H1 (cell line): Measurements from ENCODE around the gene PRKAR1B. TPM values are rescaled to one million over a fixed set of nuclear protein-coding genes. Genes with fewer than 3 reads are reported as not detected.

Source experiments
- CTCF ChIA-PET: fragments of 300-600 bp; sonication (Branson Sonifier 250); formaldehyde crosslinking; loops from one replicate; lab custom pipeline; 2021; ENCODE audit not compliant: partially characterized antibody; lab: Charles Lee
- POLR2A ChIA-PET: fragments of 300-600 bp; sonication (Branson Sonifier 250); formaldehyde crosslinking; loops from one replicate; lab custom pipeline; 2021; ENCODE audit warnings: inconsistent platforms; ENCODE audit not compliant: partially characterized antibody; lab: Charles Lee
- DNase-seq, 2 experiments: peaks; one replicate each; pipeline versions ENCODE4 v3.0.0 to v3.0.0-alpha.2; 2010 to 2022; ENCODE audit warnings: low spot score in 2 of 2, low read depth in 1 of 2, mixed read lengths in 1 of 2
- FAIRE-seq: peaks from 2 replicates; lab custom pipeline; 2011; peaks lifted over from hg19 to GRCh38; lab: Jason Lieb, UNC
- H2AFZ ChIP-seq: 2 replicates; pipeline ENCODE4 v1.8.1; 2012; ENCODE audit warnings: low read length, inconsistent platforms
- H2AK5ac ChIP-seq: 2 replicates; pipeline ENCODE4 v1.6.1; 2013; ENCODE audit warnings: low read depth, low read length
- H2BK120ac ChIP-seq: replicated peaks from 2 replicates; pipeline ENCODE3; 2013; ENCODE audit warnings: low read depth, low read length, inconsistent platforms
- H2BK12ac ChIP-seq: 2 replicates; pipeline ENCODE4 v1.6.1; 2013; ENCODE audit warnings: low read depth, low read length
- H2BK15ac ChIP-seq: 2 replicates; pipeline ENCODE4 v1.6.1; 2013; ENCODE audit warnings: low read length
- H2BK20ac ChIP-seq: 2 replicates; pipeline ENCODE4 v1.6.1; 2013; ENCODE audit warnings: low read length
- H2BK5ac ChIP-seq: 2 replicates; pipeline ENCODE4 v1.6.1; 2013; ENCODE audit warnings: low read depth, low read length
- H3K14ac ChIP-seq: 2 replicates; pipeline ENCODE4 v1.6.1; 2013; ENCODE audit warnings: inconsistent platforms; ENCODE audit not compliant: insufficient read length
- H3K18ac ChIP-seq: 2 replicates; pipeline ENCODE4 v1.6.1; 2013; ENCODE audit warnings: low read length; ENCODE audit errors: extremely low read depth
- H3K23ac ChIP-seq: 2 replicates; pipeline ENCODE4 v1.6.1; 2013; ENCODE audit warnings: inconsistent platforms; ENCODE audit not compliant: insufficient read length
- H3K23me2 ChIP-seq: 2 replicates; pipeline ENCODE4 v1.6.1; 2013; ENCODE audit warnings: low read depth, low read length
- H3K27ac ChIP-seq: 2 replicates; pipeline ENCODE4 v1.6.1; 2011; ENCODE audit warnings: low read depth, low read length, inconsistent platforms
- H3K27me3 ChIP-seq, 4 experiments: replicated peaks in 1 of 4; 1 replicate in 1 of 4; 2 replicates in 3 of 4; pipeline versions ENCODE4 v1.6.1 to v1.8.1; 2011 to 2013; ENCODE audit warnings: low read length in 3 of 4, mild to moderate bottlenecking in 3 of 4, inconsistent platforms in 2 of 4, mixed read lengths in 2 of 4, moderate library complexity in 1 of 4; ENCODE audit not compliant: control insufficient read depth in 3 of 4, insufficient read depth in 3 of 4; ENCODE audit errors: extremely low read depth in 1 of 4
- H3K36me3 ChIP-seq, 4 experiments: 2 replicates each; pipeline versions ENCODE4 v1.6.1 to v1.8.1; 2011 to 2013; ENCODE audit warnings: mild to moderate bottlenecking in 4 of 4, low read length in 3 of 4, moderate library complexity in 2 of 4, control low read depth in 1 of 4, inconsistent platforms in 1 of 4; ENCODE audit not compliant: insufficient read depth in 4 of 4, control insufficient read depth in 2 of 4
- H3K4ac ChIP-seq: replicated peaks from 2 replicates; pipeline ENCODE3; 2013; ENCODE audit warnings: low read length, low read depth, mixed read lengths, inconsistent platforms; ENCODE audit not compliant: insufficient read length
- H3K4me1 ChIP-seq, 4 experiments: replicated peaks in 1 of 4; 1 replicate in 1 of 4; 2 replicates in 3 of 4; pipeline versions ENCODE4 v1.6.1 to v1.8.1; 2011 to 2013; ENCODE audit warnings: low read length in 3 of 4, inconsistent platforms in 2 of 4, mixed read lengths in 1 of 4; ENCODE audit not compliant: insufficient read depth in 4 of 4, control insufficient read depth in 3 of 4
- H3K4me2 ChIP-seq, 2 experiments: 2 replicates each; pipeline versions ENCODE4 v1.6.1 to v1.8.1; 2011 to 2013; ENCODE audit warnings: low read depth in 2 of 2, low read length in 2 of 2, control low read depth in 1 of 2, inconsistent platforms in 1 of 2, mild to moderate bottlenecking in 1 of 2; ENCODE audit not compliant: insufficient read depth in 1 of 2
- H3K4me3 ChIP-seq, 4 experiments: fragments of 200-600, 300-600 bp in 1 of 4; sonication (generic), shearing (Covaris generic), sonication (Bioruptor Twin) in 1 of 4; 2 replicates each; pipeline versions ENCODE4 v1.5.1 to v1.8.1; 2011 to 2016; ENCODE audit warnings: low read length in 4 of 4, low read depth in 3 of 4, control low read depth in 2 of 4, inconsistent platforms in 2 of 4, mild to moderate bottlenecking in 2 of 4, mixed read lengths in 1 of 4, moderate library complexity in 1 of 4; ENCODE audit not compliant: insufficient read depth in 2 of 4; ENCODE audit errors: extremely low read depth in 1 of 4
- H3K56ac ChIP-seq: replicated peaks from 2 replicates; pipeline ENCODE3; 2013; ENCODE audit warnings: low read depth, mild to moderate bottlenecking, mixed read lengths, low read length, inconsistent platforms; ENCODE audit not compliant: insufficient read length
- H3K79me1 ChIP-seq: 2 replicates; pipeline ENCODE4 v1.6.1; 2013; ENCODE audit warnings: low read depth, low read length, control low read depth
- H3K79me2 ChIP-seq, 2 experiments: 2 replicates each; pipeline versions ENCODE4 v1.6.1 to v1.8.1; 2012 to 2013; ENCODE audit warnings: low read length in 2 of 2, mild to moderate bottlenecking in 2 of 2, inconsistent platforms in 1 of 2; ENCODE audit not compliant: insufficient read depth in 2 of 2, control insufficient read depth in 1 of 2
- H3K9ac ChIP-seq, 4 experiments: replicated peaks in 1 of 4; 1 replicate in 1 of 4; 2 replicates in 3 of 4; pipeline versions ENCODE4 v1.6.1 to v1.8.1; 2011 to 2013; ENCODE audit warnings: low read depth in 3 of 4, low read length in 3 of 4, control low read depth in 2 of 4, mild to moderate bottlenecking in 2 of 4, moderate library complexity in 2 of 4, inconsistent platforms in 1 of 4; ENCODE audit errors: extremely low read depth in 1 of 4
- H3K9me3 ChIP-seq, 2 experiments: 2 replicates each; pipeline versions ENCODE4 v1.6.1 to v1.8.1; 2012 to 2013; ENCODE audit warnings: mild to moderate bottlenecking in 2 of 2, moderate library complexity in 2 of 2, control low read depth in 1 of 2, inconsistent platforms in 1 of 2, low read depth in 1 of 2, low read length in 1 of 2, mixed read lengths in 1 of 2; ENCODE audit not compliant: insufficient read depth in 2 of 2
- H4K20me1 ChIP-seq, 2 experiments: replicated peaks in 1 of 2; 2 replicates each; pipeline versions ENCODE3 to v1.8.1; 2011 to 2013; ENCODE audit warnings: inconsistent platforms in 2 of 2, low read length in 2 of 2, mild to moderate bottlenecking in 1 of 2; ENCODE audit not compliant: insufficient read depth in 2 of 2, control insufficient read depth in 1 of 2
- H4K5ac ChIP-seq: 2 replicates; pipeline ENCODE4 v1.6.1; 2013; ENCODE audit warnings: low read length, low read depth, mixed read lengths, inconsistent platforms; ENCODE audit not compliant: insufficient read length
- H4K8ac ChIP-seq: 2 replicates; pipeline ENCODE4 v1.8.0; 2013; ENCODE audit warnings: mild to moderate bottlenecking, moderate library complexity, low read length, inconsistent platforms; ENCODE audit not compliant: insufficient read depth; ENCODE audit errors: extremely low read depth
- H4K91ac ChIP-seq: replicated peaks from 2 replicates; pipeline ENCODE3; 2013; ENCODE audit warnings: low read length, mixed read lengths, inconsistent platforms; ENCODE audit not compliant: insufficient read length
- WGBS, 2 experiments: shearing (Covaris generic) in 1 of 2; methylation state at CpG; one replicate each; pipeline versions ENCODE4 v1.1.6 to v1.1.7; 2013 to 2015; ENCODE audit warnings: low lambda C conversion rate in 2 of 2, mixed read lengths in 2 of 2, inconsistent platforms in 1 of 2, low coverage in 1 of 2, missing lambda C conversion rate in 1 of 2; ENCODE audit not compliant: insufficient replicate concordance in 2 of 2, insufficient coverage in 1 of 2, insufficient read length in 1 of 2; ENCODE audit errors: extremely low coverage in 1 of 2, missing lambda C conversion rate in 1 of 2; 5-methylcytosine and 5-hydroxymethylcytosine counted together
- polyA plus RNA-seq, 7 experiments: library from polyadenylated mRNA; depleted of rRNA in 3 of 7; stranded (reverse) in 5 of 7; unstranded in 2 of 7; fragments of >200 nt in 5 of 7; fragments of 200-250 nt in 2 of 7; gene quantifications; 1 replicate in 5 of 7; 2 replicates in 1 of 7; 4 replicates in 1 of 7; pipeline versions ENCODE4 v1.2.1 to v1.2.3, GENCODE V29; 2011 to 2013; ENCODE audit warnings: missing spikeins in 2 of 7, mixed read lengths in 2 of 7
- total RNA-seq: library from RNA; stranded (reverse); fragmentation: NEBNext Ultra II Directional; extraction: Animal tissue kit (Norgen Biotek cat#: 25700); gene quantifications from 2 replicates; pipeline ENCODE4 v1.2.1, GENCODE V29; 2021

Gene PRKAR1B
- total and polyA plus RNA-seq, 2 of the 8 experiments (the other 6 are each of a cell fraction or from before 2014, with no cell fraction given) = 12.3 to 55.7 TPM

- no peak overlapping the region for H3K56ac ChIP-seq
- H3K27ac ChIP-seq = no peak overlapping the region
- H3K79me2 ChIP-seq = no peaks in the 10 kb centered on the region
- no peak overlapping the region for H3K18ac ChIP-seq
- no peak overlapping the region for H3K23ac ChIP-seq
- no peak overlapping the region for H2BK120ac ChIP-seq
- H2AK5ac ChIP-seq = no peak overlapping the region
- H3K36me3 ChIP-seq = peaks cover 15 to 43% (median 26%) of the 10 kb centered on the region in 4 experiments
- no peaks in the 10 kb centered on the region for H3K4me1 ChIP-seq
- DNase-seq (no peak), FAIRE-seq (no peak)
- no peaks in the 10 kb centered on the region for H3K9me3 ChIP-seq
- no peaks in the 10 kb centered on the region; the same call in 1 of the 2 replicates for H3K79me1 ChIP-seq
- H2BK5ac ChIP-seq = no peak overlapping the region
- H2BK12ac ChIP-seq = no peak overlapping the region
- WGBS, 2 experiments = 90% methylated on average over 11 of the region's 11 CpGs; no CpG with 5 or more reads in 1 of the 2 experiments
- ChIA-PET POLR2A (no interaction called here), CTCF (interaction anchor here (0.7 to 1.9 kb wide), 4 partner anchors 10 to 92 kb away, joined by 3 to 4 read pairs (median 4); no protein-coding TSS in a partner anchor)
- no peak overlapping the region for H3K14ac ChIP-seq
- peaks cover 0 to 11% of the 10 kb centered on the region in 2 experiments for H4K20me1 ChIP-seq
- no peak overlapping the region for H4K8ac ChIP-seq
- H4K91ac ChIP-seq = no peak overlapping the region
- no peak overlapping the region for H3K9ac ChIP-seq
- no peak overlapping the region for H3K4ac ChIP-seq
- H2BK15ac ChIP-seq = no peak overlapping the region
- no peak overlapping the region for H2AFZ ChIP-seq
- no peak overlapping the region for H3K4me3 ChIP-seq
- no peaks in the 10 kb centered on the region for H3K27me3 ChIP-seq
- H4K5ac ChIP-seq = no peak overlapping the region
- no peaks in the 10 kb centered on the region for H3K23me2 ChIP-seq
- H3K4me2 ChIP-seq = no peak overlapping the region
- no peak overlapping the region for H2BK20ac ChIP-seq
Measured at GRCh38 chr7:761631-762030, 34.5 kb upstream of the PRKAR1B start.
